Neural cell (in vitro differentiated cells): ENCODE data around the gene CUX1. TPM values are rescaled to one million over a fixed set of nuclear protein-coding genes. Genes with fewer than 3 reads are reported as not detected.

Experiments
- H2AFZ ChIP-seq: fragments of 200-600, 300-800 bp; sonication (generic), shearing (Covaris generic); 2 replicates; pipeline ENCODE4 v1.6.0; 2014; ENCODE audit warnings: low read depth, mild to moderate bottlenecking, antibody characterized with exemption, low read length, moderate library complexity
- H3F3A ChIP-seq: fragments of 200-600 bp; shearing (Covaris generic); 2 replicates; pipeline ENCODE4 v1.6.1; 2016; ENCODE audit warnings: mild to moderate bottlenecking, moderate library complexity, mixed read lengths, antibody characterized with exemption, low read length; ENCODE audit not compliant: insufficient read depth, poor library complexity, severe bottlenecking
- H3K27ac ChIP-seq: fragments of 200-600, 300-800 bp; sonication (generic), shearing (Covaris generic); 2 replicates; pipeline ENCODE4 v1.5.1; 2014; ENCODE audit warnings: mild to moderate bottlenecking, low read length, moderate library complexity
- H3K27me3 ChIP-seq: fragments of 300-800, 200-600 bp; sonication (generic), shearing (Covaris generic); 2 replicates; pipeline ENCODE4 v1.6.0; 2014; ENCODE audit warnings: mild to moderate bottlenecking, low read depth, low read length, moderate library complexity; ENCODE audit not compliant: insufficient read depth
- H3K36me3 ChIP-seq: fragments of 300-800, 200-600 bp; sonication (generic), shearing (Covaris generic); 2 replicates; pipeline ENCODE4 v1.5.1; 2014; ENCODE audit warnings: mild to moderate bottlenecking, antibody characterized with exemption, low read length, moderate library complexity; ENCODE audit not compliant: insufficient read depth
- H3K4me2 ChIP-seq: fragments of 300-800, 200-600 bp; sonication (generic), shearing (Covaris generic); 2 replicates; pipeline ENCODE4 v1.6.0; 2014; ENCODE audit warnings: mild to moderate bottlenecking, low read length
- H3K4me3 ChIP-seq: fragments of 300-800, 200-600 bp; sonication (generic), shearing (Covaris generic); 2 replicates; pipeline ENCODE4 v1.5.1; 2014; ENCODE audit warnings: mild to moderate bottlenecking, low read length, moderate library complexity
- H3K79me2 ChIP-seq: fragments of 200-600 bp; shearing (Covaris generic); replicated peaks from 2 replicates; pipeline ENCODE4 v1.6.0; 2014; ENCODE audit warnings: mild to moderate bottlenecking, low read length, moderate library complexity; ENCODE audit not compliant: insufficient read depth
- H3K9ac ChIP-seq: fragments of 300-800, 200-600 bp; sonication (generic), shearing (Covaris generic); 2 replicates; pipeline ENCODE4 v1.6.1; 2016; ENCODE audit warnings: mild to moderate bottlenecking, low read length, mixed read lengths
- H3K9me2 ChIP-seq: fragments of 200-600 bp; shearing (Covaris generic); 2 replicates; pipeline ENCODE4 v1.6.1; 2016; ENCODE audit warnings: mild to moderate bottlenecking, low read length, mixed read lengths; ENCODE audit not compliant: insufficient read depth
- H3K9me3 ChIP-seq: fragments of 200-600, 300-800 bp; sonication (generic), shearing (Covaris generic); 2 replicates; pipeline ENCODE4 v1.6.1; 2016; ENCODE audit warnings: mild to moderate bottlenecking, mixed run types, low read length, moderate library complexity, mixed read lengths
- H4K20me1 ChIP-seq: fragments of 200-600 bp; shearing (Covaris generic); 2 replicates; pipeline ENCODE4 v1.6.1; 2016; ENCODE audit warnings: mild to moderate bottlenecking, mixed run types; ENCODE audit not compliant: insufficient read depth
- CTCF ChIP-seq: fragments of 450-650 bp; IDR thresholded peaks from 2 replicates; pipeline ENCODE4 v1.5.1; 2014; ENCODE audit warnings: antibody characterized with exemption, mild to moderate bottlenecking, moderate library complexity; ENCODE audit not compliant: poor library complexity, severe bottlenecking
- EP300 ChIP-seq: fragments of 450-650 bp; conservative IDR thresholded peaks from 2 replicates; pipeline ENCODE4 v1.6.1; 2014; ENCODE audit warnings: antibody characterized with exemption, mild to moderate bottlenecking, moderate library complexity; ENCODE audit not compliant: poor library complexity, severe bottlenecking
- EZH2 ChIP-seq: fragments of 200-600, 300-800 bp; shearing (Covaris generic), sonication (generic); IDR thresholded peaks from 2 replicates; pipeline ENCODE4 v1.6.1; 2014; ENCODE audit warnings: antibody characterized with exemption, low read length, borderline replicate concordance, mild to moderate bottlenecking; ENCODE audit not compliant: insufficient read depth, poor library complexity, severe bottlenecking
- MXI1 ChIP-seq: fragments of 450-650 bp; conservative IDR thresholded peaks from 2 replicates; pipeline ENCODE4 v1.6.1; 2014; ENCODE audit warnings: antibody characterized with exemption, mild to moderate bottlenecking; ENCODE audit not compliant: poor library complexity, severe bottlenecking
- POLR2AphosphoS5 ChIP-seq: IDR thresholded peaks from 2 replicates; pipeline ENCODE4 v1.6.1; 2012
- RAD21 ChIP-seq: fragments of 450-650 bp; conservative IDR thresholded peaks from 2 replicates; pipeline ENCODE4 v1.6.1; 2014; ENCODE audit warnings: antibody characterized with exemption, mild to moderate bottlenecking, moderate library complexity
- SMC3 ChIP-seq: fragments of 450-650 bp; conservative IDR thresholded peaks from 2 replicates; pipeline ENCODE4 v1.6.1; 2014; ENCODE audit warnings: antibody characterized with exemption, mild to moderate bottlenecking, moderate library complexity; ENCODE audit not compliant: poor library complexity
- TAF1 ChIP-seq: IDR thresholded peaks from 2 replicates; pipeline ENCODE4 v1.6.1; 2012; ENCODE audit warnings: low read depth
- polyA plus RNA-seq: library from polyadenylated mRNA; depleted of rRNA; stranded (reverse); fragments of >200 nt; gene quantifications from 2 replicates; pipeline ENCODE4 v1.2.3, GENCODE V29; 2014
- TF ChIP-seq, protein P1 (sequence below): IDR thresholded peaks from 2 replicates; pipeline ENCODE4 v1.6.1; 2012; ENCODE audit warnings: borderline replicate concordance

The CUX1 gene
- polyA plus RNA-seq, 1 donor from 2014 or later, result 26.6 TPM

DNA sequence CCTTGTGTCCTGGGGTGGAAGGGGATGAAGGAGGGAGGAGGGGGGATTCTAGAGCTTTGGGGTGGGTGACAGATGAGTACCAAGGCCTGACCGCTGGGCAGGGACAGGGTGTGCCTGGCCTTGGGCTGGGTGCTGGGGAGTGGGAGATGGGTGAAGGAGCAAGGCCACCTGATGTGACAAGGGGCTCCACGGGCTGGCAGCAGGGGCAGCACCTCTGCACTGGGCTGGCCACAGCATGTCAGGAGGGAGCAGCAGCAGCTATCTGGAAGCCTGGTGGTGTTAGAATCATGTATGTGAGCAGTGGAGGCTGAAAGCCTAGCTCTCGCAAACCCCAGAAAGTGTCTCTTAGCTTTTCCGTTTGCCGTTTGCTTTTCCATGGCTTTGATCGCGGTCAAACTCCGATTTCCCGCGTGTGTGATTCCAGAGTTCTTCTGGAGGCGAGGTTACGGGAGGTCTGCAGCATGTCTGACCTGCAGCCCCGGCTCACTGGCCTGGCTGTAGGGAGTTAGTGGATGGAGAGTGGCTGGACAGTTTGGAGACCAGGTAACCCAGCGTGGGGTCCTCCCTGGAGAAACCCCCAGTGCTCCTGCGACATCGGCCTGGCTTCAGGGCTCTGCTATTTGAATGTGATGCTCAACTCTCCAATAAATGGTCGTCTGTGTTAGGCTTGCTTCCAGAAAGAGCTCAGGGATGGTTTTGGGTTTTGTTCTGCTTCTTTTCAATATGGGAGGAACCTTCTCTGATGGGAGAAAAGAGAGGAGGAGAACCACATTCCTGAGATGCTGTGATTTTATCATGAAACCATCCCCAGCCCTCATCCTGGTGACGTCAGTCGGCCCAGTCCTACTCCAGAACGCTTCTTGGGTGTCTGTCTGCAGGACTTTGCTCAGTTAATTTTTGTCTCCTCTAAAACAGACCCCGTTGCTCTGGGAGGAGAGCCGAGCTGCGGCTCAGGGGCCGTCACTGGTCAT lies 105.5 kb downstream of the CUX1 start:
- Histone ChIP-seq H3K27ac (no peak overlapping the region), H3K9ac (no peak overlapping the region), H3K4me3 (no peak overlapping the region), H3K79me2 (peaks cover 3% of the 10 kb centered on the region), H3K36me3 (peaks cover 6% of the 10 kb centered on the region), H3F3A (no peaks in the 10 kb centered on the region), H3K9me2 (no peaks in the 10 kb centered on the region), H3K9me3 (no peaks in the 10 kb centered on the region), H3K27me3 (no peaks in the 10 kb centered on the region), H3K4me2 (no peak overlapping the region), H2AFZ (no peak overlapping the region), H4K20me1 (no peaks in the 10 kb centered on the region)
- TF ChIP-seq, protein P1, sequence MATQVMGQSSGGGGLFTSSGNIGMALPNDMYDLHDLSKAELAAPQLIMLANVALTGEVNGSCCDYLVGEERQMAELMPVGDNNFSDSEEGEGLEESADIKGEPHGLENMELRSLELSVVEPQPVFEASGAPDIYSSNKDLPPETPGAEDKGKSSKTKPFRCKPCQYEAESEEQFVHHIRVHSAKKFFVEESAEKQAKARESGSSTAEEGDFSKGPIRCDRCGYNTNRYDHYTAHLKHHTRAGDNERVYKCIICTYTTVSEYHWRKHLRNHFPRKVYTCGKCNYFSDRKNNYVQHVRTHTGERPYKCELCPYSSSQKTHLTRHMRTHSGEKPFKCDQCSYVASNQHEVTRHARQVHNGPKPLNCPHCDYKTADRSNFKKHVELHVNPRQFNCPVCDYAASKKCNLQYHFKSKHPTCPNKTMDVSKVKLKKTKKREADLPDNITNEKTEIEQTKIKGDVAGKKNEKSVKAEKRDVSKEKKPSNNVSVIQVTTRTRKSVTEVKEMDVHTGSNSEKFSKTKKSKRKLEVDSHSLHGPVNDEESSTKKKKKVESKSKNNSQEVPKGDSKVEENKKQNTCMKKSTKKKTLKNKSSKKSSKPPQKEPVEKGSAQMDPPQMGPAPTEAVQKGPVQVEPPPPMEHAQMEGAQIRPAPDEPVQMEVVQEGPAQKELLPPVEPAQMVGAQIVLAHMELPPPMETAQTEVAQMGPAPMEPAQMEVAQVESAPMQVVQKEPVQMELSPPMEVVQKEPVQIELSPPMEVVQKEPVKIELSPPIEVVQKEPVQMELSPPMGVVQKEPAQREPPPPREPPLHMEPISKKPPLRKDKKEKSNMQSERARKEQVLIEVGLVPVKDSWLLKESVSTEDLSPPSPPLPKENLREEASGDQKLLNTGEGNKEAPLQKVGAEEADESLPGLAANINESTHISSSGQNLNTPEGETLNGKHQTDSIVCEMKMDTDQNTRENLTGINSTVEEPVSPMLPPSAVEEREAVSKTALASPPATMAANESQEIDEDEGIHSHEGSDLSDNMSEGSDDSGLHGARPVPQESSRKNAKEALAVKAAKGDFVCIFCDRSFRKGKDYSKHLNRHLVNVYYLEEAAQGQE, result no peak
- TF ChIP-seq POLR2AphosphoS5 (no peak), EZH2 (no peak), MXI1 (no peak), SMC3 (no peak), EP300 (no peak)

- no peak overlapping the region for H2AFZ ChIP-seq
- H3K4me3 ChIP-seq, result no peak overlapping the region
- no peaks in the 10 kb centered on the region for H3K9me3 ChIP-seq
- no peaks in the 10 kb centered on the region for H3K27me3 ChIP-seq
- H3K27ac ChIP-seq, result no peak overlapping the region
- H3K9me2 ChIP-seq, result no peaks in the 10 kb centered on the region
- H3F3A ChIP-seq, result no peaks in the 10 kb centered on the region
- TF ChIP-seq RAD21 (no peak), CTCF (no peak), SMC3 (no peak), EZH2 (no peak), TAF1 (no peak), POLR2AphosphoS5 (no peak), MXI1 (no peak), EP300 (no peak)
- TF ChIP-seq, protein P1, result no peak
- H3K4me2 ChIP-seq, result no peak overlapping the region
- peaks cover 3% of the 10 kb centered on the region for H3K79me2 ChIP-seq
- no peak overlapping the region for H3K9ac ChIP-seq
- peaks cover 6% of the 10 kb centered on the region for H3K36me3 ChIP-seq
- no peaks in the 10 kb centered on the region for H4K20me1 ChIP-seq
Measured at GRCh38 chr7:101923602-101923985, 106.2 kb downstream of the CUX1 start.
